ENCODE measurements around the gene NPAS1.

Gene NPAS1

GRCh38 chr19:46974181-46974580, 45.5 kb upstream of the NPAS1 start:
- H3K9me3 ChIP-seq (ENCODE audit: control insufficient read depth, low read length), result no peaks in the 10 kb centered on the region
- peak overlapping the region; percentile 1 for H4K8ac ChIP-seq (ENCODE audit: low read length)
- peak overlapping the region; percentile 7 to 77 for H2BK12ac ChIP-seq (ENCODE audit: low read length in 2 of 2)
- no peak overlapping the region for H3K4me3 ChIP-seq (ENCODE audit: insufficient read depth in 1 of 2, low read depth in 1 of 2, low read length in 2 of 2)
- peak overlapping the region in 1 of 2 experiments; percentile 36 for H3K14ac ChIP-seq (ENCODE audit: low read length in 2 of 2)
- no peak overlapping the region for H3K9ac ChIP-seq (ENCODE audit: low read length)
- H2AK5ac ChIP-seq (ENCODE audit: low read length, severe bottlenecking), result peak overlapping the region; percentile 89
- H3K23ac ChIP-seq (ENCODE audit: low read length in 2 of 2), result no peak overlapping the region
- no peaks in the 10 kb centered on the region for H3K27me3 ChIP-seq (ENCODE audit: control insufficient read depth in 1 of 2, insufficient read depth in 1 of 2, low read length in 2 of 2)
- H3K27ac ChIP-seq (ENCODE audit: low read length, poor library complexity, severe bottlenecking), result no peak overlapping the region
- no peak overlapping the region for H2BK120ac ChIP-seq (ENCODE audit: low read depth, low read length)
- peaks cover 47% of the 10 kb centered on the region for H3K4me1 ChIP-seq (ENCODE audit: control insufficient read depth, insufficient read depth, low read depth, low read length)
- H3K4me2 ChIP-seq (ENCODE audit: low read length, poor library complexity, severe bottlenecking), result no peak overlapping the region
- peak overlapping the region in 1 of 2 experiments; percentile 56 for H3K4ac ChIP-seq (ENCODE audit: low read depth in 1 of 2, low read length in 2 of 2)
- peak overlapping the region; percentile 15 for H2BK15ac ChIP-seq (ENCODE audit: low read depth, poor library complexity, severe bottlenecking)
- no peak overlapping the region for H2BK5ac ChIP-seq (ENCODE audit: low read depth, low read length, poor library complexity, severe bottlenecking)
- H3K79me1 ChIP-seq (replicated peaks; ENCODE audit: low read length, poor library complexity, severe bottlenecking), result peaks cover 25% of the 10 kb centered on the region
- no peak overlapping the region for H2AFZ ChIP-seq (ENCODE audit: low read depth, low read length)
- H3K36me3 ChIP-seq (ENCODE audit: control insufficient read depth in 1 of 2, insufficient read depth in 2 of 2, low read depth in 1 of 2, low read length in 2 of 2), result peaks cover 7 to 15% of the 10 kb centered on the region in 2 experiments
- peak; percentile 49 for DNase-seq
- 96% methylated on average over 2 of the region's 4 CpGs for WGBS
- H3K18ac ChIP-seq (ENCODE audit: low read depth in 1 of 2, low read length in 2 of 2), result peak overlapping the region in 1 of 2 experiments; percentile 30
- peak overlapping the region; percentile 65 for H4K91ac ChIP-seq (ENCODE audit: low read length)

DNA sequence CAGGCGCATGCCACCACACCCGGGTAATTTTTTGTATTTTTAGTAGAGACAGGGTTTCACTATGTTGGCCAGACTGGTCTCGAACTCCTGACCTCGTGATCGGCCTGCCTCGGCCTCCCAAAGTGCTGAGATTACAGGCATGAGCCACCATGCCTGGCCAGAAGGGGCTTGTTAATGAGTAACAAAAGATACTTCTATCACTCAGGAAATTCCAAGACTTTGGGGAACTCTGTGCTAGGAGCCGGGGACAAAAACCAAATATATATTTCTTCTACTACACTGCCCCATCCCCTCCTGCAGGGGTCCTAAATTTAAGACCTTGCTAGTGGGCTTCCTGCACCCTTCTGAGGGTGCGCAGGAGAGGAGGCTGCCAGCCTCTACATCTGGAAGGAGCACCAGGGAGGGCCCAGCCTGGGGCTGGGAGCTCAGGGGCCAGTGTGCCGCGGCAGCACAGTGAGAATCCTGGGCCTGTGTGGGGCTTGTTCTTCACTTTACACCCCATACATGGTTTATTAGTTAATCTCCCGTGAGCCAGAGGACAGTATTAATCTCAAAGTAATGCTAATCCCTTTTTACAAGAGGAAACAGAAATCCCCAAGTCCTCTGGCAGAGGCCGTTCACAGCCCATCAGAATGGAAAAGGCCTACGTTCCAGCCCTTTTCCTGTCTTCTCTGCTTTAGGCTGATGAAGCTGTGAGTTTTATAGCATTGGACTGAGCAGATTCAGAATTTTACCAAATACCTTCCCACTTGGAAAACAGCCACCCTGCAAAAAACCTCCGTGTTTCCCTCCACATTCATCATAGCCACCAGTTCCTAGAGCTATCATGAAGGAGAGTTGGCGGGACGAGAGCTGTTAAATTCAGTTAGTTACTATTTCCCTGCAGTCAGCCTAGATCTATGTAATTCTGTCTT, 44.4 kb upstream of the NPAS1 start:
- Histone ChIP-seq H3K27me3 (ENCODE audit: control insufficient read depth in 1 of 2, insufficient read depth in 1 of 2, low read length in 2 of 2) (no peaks in the 10 kb centered on the region), H3K18ac (ENCODE audit: low read depth in 1 of 2, low read length in 2 of 2) (peak overlapping the region; percentile 42 to 77)
- 58% methylated on average over 14 of the region's 16 CpGs for WGBS

GRCh38 chr19:46975925-46976782, 43.5 kb upstream of the NPAS1 start:
- Histone ChIP-seq H2AK5ac (ENCODE audit: low read length, severe bottlenecking) (peak overlapping the region; percentile 88), H2BK120ac (ENCODE audit: low read depth, low read length) (peak overlapping the region; percentile 91), H3K36me3 (ENCODE audit: control insufficient read depth in 1 of 2, insufficient read depth in 2 of 2, low read depth in 1 of 2, low read length in 2 of 2) (peaks cover 7 to 17% of the 10 kb centered on the region in 2 experiments), H2BK12ac (ENCODE audit: low read length in 2 of 2) (peak overlapping the region; percentile 51 to 98), H3K9ac (ENCODE audit: low read length) (peak overlapping the region; percentile 74), H4K8ac (ENCODE audit: low read length) (peak overlapping the region; percentile 73), H2BK15ac (ENCODE audit: low read depth, poor library complexity, severe bottlenecking) (no peak overlapping the region), H3K79me1 (replicated peaks; ENCODE audit: low read length, poor library complexity, severe bottlenecking) (peaks cover 29% of the 10 kb centered on the region), H3K4ac (ENCODE audit: low read depth in 1 of 2, low read length in 2 of 2) (peak overlapping the region; percentile 97 to 98), H3K4me1 (ENCODE audit: control insufficient read depth, insufficient read depth, low read depth, low read length) (peaks cover 41% of the 10 kb centered on the region), H3K9me3 (ENCODE audit: control insufficient read depth, low read length) (no peaks in the 10 kb centered on the region), H3K14ac (ENCODE audit: low read length in 2 of 2) (peak overlapping the region in 1 of 2 experiments; percentile 92), H3K4me2 (ENCODE audit: low read length, poor library complexity, severe bottlenecking) (no peak overlapping the region), H2BK5ac (ENCODE audit: low read depth, low read length, poor library complexity, severe bottlenecking) (peak overlapping the region; percentile 74), H3K4me3 (ENCODE audit: insufficient read depth in 1 of 2, low read depth in 1 of 2, low read length in 2 of 2) (peak overlapping the region in 1 of 2 experiments; percentile 12), H3K27me3 (ENCODE audit: control insufficient read depth in 1 of 2, insufficient read depth in 1 of 2, low read length in 2 of 2) (no peaks in the 10 kb centered on the region), H3K27ac (ENCODE audit: low read length, poor library complexity, severe bottlenecking) (peak overlapping the region; percentile 96), H3K18ac (ENCODE audit: low read depth in 1 of 2, low read length in 2 of 2) (peak overlapping the region; percentile 96), H4K91ac (ENCODE audit: low read length) (peak overlapping the region; percentile 82), H3K23ac (ENCODE audit: low read length in 2 of 2) (peak overlapping the region in 1 of 2 experiments; percentile 2), H2AFZ (ENCODE audit: low read depth, low read length) (no peak overlapping the region)
- peak; percentile 91 for DNase-seq
- WGBS, result 38% methylated on average over 16 of the region's 18 CpGs

More for the DNA sequence above, 44.4 kb upstream of the NPAS1 start:
- Histone ChIP-seq H3K4me1 (ENCODE audit: control insufficient read depth, insufficient read depth, low read depth, low read length) (peaks cover 47% of the 10 kb centered on the region), H3K4ac (ENCODE audit: low read depth in 1 of 2, low read length in 2 of 2) (peak overlapping the region; percentile 5 to 84), H3K9ac (ENCODE audit: low read length) (peak overlapping the region; percentile 74), H4K8ac (ENCODE audit: low read length) (peak overlapping the region; percentile 70), H3K4me2 (ENCODE audit: low read length, poor library complexity, severe bottlenecking) (no peak overlapping the region), H2AK5ac (ENCODE audit: low read length, severe bottlenecking) (peak overlapping the region; percentile 87), H2BK5ac (ENCODE audit: low read depth, low read length, poor library complexity, severe bottlenecking) (peak overlapping the region; percentile 57), H3K9me3 (ENCODE audit: control insufficient read depth, low read length) (no peaks in the 10 kb centered on the region), H3K36me3 (ENCODE audit: control insufficient read depth in 1 of 2, insufficient read depth in 2 of 2, low read depth in 1 of 2, low read length in 2 of 2) (peaks cover 5 to 17% of the 10 kb centered on the region in 2 experiments), H4K91ac (ENCODE audit: low read length) (peak overlapping the region; percentile 92), H2BK120ac (ENCODE audit: low read depth, low read length) (peak overlapping the region; percentile 91), H2AFZ (ENCODE audit: low read depth, low read length) (no peak overlapping the region), H3K23ac (ENCODE audit: low read length in 2 of 2) (no peak overlapping the region), H3K14ac (ENCODE audit: low read length in 2 of 2) (no peak overlapping the region), H2BK15ac (ENCODE audit: low read depth, poor library complexity, severe bottlenecking) (no peak overlapping the region), H3K79me1 (replicated peaks; ENCODE audit: low read length, poor library complexity, severe bottlenecking) (peaks cover 26% of the 10 kb centered on the region), H3K27ac (ENCODE audit: low read length, poor library complexity, severe bottlenecking) (peak overlapping the region; percentile 96), H3K4me3 (ENCODE audit: insufficient read depth in 1 of 2, low read depth in 1 of 2, low read length in 2 of 2) (peak overlapping the region in 1 of 2 experiments; percentile 0), H2BK12ac (ENCODE audit: low read length in 2 of 2) (peak overlapping the region; percentile 33 to 92)
- DNase-seq, result peak; percentile 64

Measured in mesenchymal stem cell (in vitro differentiated cells and primary cell).